Measurements from ENCODE around the gene FAM32A. TPM values are rescaled to one million over a fixed set of nuclear protein-coding genes. Genes with fewer than 3 reads are reported as not detected.

FAM32A gene
- total RNA-seq, 4 donors from 2014 or later, result 55.3 to 82.6 (median 73.0) TPM

DNA sequence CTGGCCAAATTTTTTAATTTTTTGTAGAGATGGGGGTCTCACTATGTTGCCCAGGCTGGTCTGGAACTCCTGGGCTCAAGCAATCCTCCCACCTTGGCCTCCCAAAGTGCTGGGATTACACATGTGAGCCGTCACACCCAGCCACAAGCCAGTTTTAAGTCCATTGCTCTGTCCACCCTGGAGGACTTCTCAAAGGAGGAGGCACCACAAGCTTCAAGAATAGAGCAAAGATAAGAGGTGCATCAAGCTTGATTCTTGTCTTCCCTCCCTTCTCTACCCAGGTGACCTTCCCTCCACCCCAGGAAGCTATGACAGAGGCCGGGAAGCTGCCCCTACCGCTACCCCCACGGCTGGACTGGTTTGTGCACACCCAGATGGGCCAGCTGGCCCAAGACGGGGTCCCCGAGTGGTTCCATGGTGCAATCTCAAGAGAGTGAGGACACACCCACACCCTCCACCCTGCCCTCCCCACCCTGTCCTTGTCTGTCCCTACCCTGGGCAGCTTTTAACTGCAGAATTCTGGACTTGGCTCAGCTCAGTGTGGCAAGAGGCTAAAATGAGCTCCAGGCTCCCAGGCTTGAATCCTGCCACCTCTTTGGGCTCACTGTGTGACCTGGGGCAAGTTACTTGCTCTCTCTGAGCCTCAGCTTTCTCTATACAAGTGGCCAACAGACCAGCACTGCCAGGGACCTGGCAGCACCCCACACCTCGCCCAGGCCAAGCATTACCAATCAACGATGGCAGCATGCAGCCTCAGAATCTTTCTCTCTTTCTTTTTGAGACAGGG lies 36.6 kb upstream of the FAM32A start:
- H3K36me3 ChIP-seq, result no peaks in the 10 kb centered on the region
- no peak for DNase-seq (ENCODE audit: low spot score in 2 of 2)
- H3K27me3 ChIP-seq, result no peaks in the 10 kb centered on the region
- H3K4me3 ChIP-seq, result no peak overlapping the region
- H3K9me3 ChIP-seq, result no peaks in the 10 kb centered on the region
- no peak overlapping the region for H3K27ac ChIP-seq
- 71 to 83% methylated on average over 8 of the region's 8 CpGs for WGBS, 2 donors
- H3K4me1 ChIP-seq, result no peaks in the 10 kb centered on the region
- TF ChIP-seq EP300 (IDR thresholded peaks at IDR 0.05) (no peak), CTCF (IDR thresholded peaks at IDR 0.05) (no peak), POLR2A (IDR thresholded peaks at IDR 0.05) (no peak)

DNA sequence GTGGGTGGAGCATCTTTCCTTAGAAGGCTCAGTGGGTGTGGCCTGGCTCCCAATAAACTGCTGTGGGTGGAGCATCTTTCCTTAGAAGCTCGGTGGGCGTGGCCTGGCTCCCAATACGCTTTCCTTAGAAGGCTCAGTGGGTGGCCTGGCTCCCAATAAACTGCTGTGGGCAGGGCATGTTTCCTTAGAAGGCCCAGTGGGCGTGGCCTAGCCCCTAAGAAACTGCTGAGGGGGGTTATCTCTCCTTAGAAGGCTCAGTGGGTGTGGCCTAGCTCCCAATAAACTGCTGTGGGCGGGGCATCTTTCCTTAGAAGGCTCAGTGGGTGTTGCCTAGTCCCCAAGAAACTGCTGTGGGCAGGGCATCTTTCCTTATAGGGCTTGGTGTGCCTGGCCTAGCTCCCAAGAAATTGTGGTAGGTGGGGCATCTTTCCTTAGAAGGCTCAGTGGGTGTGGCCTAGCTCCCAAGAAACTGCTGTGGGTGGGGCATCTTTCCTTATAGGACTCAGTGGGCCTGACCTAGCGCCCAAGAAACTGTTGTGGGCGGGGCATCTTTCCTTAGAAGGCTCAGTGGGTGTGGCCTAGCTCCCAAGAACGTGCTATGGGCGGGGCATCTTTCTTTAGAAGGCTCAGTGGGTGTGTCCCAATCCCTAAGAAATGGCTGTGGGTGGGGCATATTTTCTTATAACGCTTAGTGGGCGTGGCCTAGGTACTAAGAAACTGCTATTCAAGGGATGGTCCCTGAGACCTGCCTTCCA lies 31.5 kb upstream of the FAM32A start:
- DNase-seq (ENCODE audit: low spot score in 2 of 2), result no peak
- H3K4me3 ChIP-seq, result no peak overlapping the region
- H3K27me3 ChIP-seq, result no peaks in the 10 kb centered on the region
- H3K4me1 ChIP-seq, result no peaks in the 10 kb centered on the region
- H3K9me3 ChIP-seq, result no peaks in the 10 kb centered on the region
- WGBS, 2 donors, result 83 to 87% methylated on average over 11 of the region's 11 CpGs
- no peak overlapping the region for H3K27ac ChIP-seq
- TF ChIP-seq CTCF (IDR thresholded peaks at IDR 0.05) (no peak), EP300 (IDR thresholded peaks at IDR 0.05) (no peak), POLR2A (IDR thresholded peaks at IDR 0.05) (no peak)
- no peaks in the 10 kb centered on the region for H3K36me3 ChIP-seq

- H3K4me1 ChIP-seq, result no peaks in the 10 kb centered on the region
- no peak overlapping the region for H3K4me3 ChIP-seq
- no peak overlapping the region for H3K27ac ChIP-seq
- H3K27me3 ChIP-seq, result no peaks in the 10 kb centered on the region
- 90 to 92% methylated on average over 8 of the region's 8 CpGs for WGBS, 2 donors
- TF ChIP-seq EP300 (IDR thresholded peaks at IDR 0.05) (no peak), POLR2A (IDR thresholded peaks at IDR 0.05) (no peak)
- H3K36me3 ChIP-seq, result no peaks in the 10 kb centered on the region
- no peak for DNase-seq (ENCODE audit: low spot score in 2 of 2)
- no peaks in the 10 kb centered on the region for H3K9me3 ChIP-seq
Observed at GRCh38 chr19:16154557-16154956, 30.7 kb upstream of the FAM32A start.

DNA sequence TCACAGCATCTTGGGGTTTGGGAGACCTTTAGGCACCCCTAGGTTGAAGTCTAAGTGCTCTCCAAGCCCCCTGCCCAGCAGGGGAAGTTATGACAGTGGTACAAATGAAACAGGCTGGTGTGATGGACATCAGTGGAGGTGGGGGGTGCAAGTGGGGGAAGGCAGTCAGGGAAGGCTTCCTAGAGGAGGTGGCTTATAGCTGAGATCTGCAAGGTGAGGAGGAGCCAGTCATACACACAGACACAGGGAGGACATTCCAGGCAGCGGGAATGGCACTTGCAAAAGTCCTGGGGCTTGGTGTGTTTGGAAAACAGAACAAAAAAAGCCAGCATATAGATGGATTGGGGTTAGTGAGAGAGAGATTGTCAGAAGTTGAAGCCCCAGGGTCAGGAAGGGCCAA lies 30.1 kb upstream of the FAM32A start:
- no peak overlapping the region for H3K27ac ChIP-seq
- WGBS, 2 donors, result 78 to 88% methylated on average over 1 of the region's 1 CpG
- H3K4me1 ChIP-seq, result no peaks in the 10 kb centered on the region
- no peak for DNase-seq (ENCODE audit: low spot score in 2 of 2)
- no peak overlapping the region for H3K4me3 ChIP-seq
- TF ChIP-seq POLR2A (IDR thresholded peaks at IDR 0.05) (no peak), EP300 (IDR thresholded peaks at IDR 0.05) (no peak), CTCF (IDR thresholded peaks at IDR 0.05) (no peak)
- no peaks in the 10 kb centered on the region for H3K27me3 ChIP-seq
- H3K36me3 ChIP-seq, result no peaks in the 10 kb centered on the region
- no peaks in the 10 kb centered on the region for H3K9me3 ChIP-seq

DNA sequence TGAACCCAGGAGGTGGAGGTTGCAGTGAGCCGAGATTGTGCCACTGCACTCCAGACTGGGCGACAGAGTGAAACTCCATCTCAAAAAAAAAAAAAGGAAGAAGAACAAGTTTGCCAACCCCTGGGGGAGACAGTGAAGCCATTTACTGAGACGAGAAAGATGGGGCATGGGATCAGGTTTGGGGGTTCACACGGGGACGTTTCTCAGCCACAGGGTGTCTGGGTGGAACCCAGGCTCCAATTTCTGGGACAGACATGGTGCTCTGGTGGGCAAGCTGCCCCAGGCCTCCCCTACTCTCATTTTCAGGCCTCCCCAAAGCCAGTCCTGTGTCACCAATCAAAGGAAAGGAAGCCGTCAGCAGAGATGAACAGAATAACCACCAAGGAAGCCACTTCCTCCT lies 28.3 kb upstream of the FAM32A start:
- Histone ChIP-seq H3K27ac (no peak overlapping the region), H3K9me3 (no peaks in the 10 kb centered on the region), H3K4me1 (no peaks in the 10 kb centered on the region), H3K27me3 (no peaks in the 10 kb centered on the region), H3K4me3 (no peak overlapping the region), H3K36me3 (no peaks in the 10 kb centered on the region)
- TF ChIP-seq EP300 (IDR thresholded peaks at IDR 0.05), result no peak
- no peak for TF ChIP-seq CTCF (IDR thresholded peaks at IDR 0.05)
- no peak for TF ChIP-seq POLR2A (IDR thresholded peaks at IDR 0.05)
- WGBS, 2 donors, result 66 to 73% methylated on average over 6 of the region's 6 CpGs
- no peak for DNase-seq (ENCODE audit: low spot score in 2 of 2)

All from tibial nerve (tissue), 4 donors.